ENCODE results near the gene SERPINA10.
"Not testable (repeated sequence)": the region's sequence is repeated elsewhere in the genome, so short reads cannot be mapped to it uniquely, and the experiment has no call there.

SERPINA10 gene

GRCh38 chr14:94278731-94279130, 14.3 kb downstream of the SERPINA10 start:
- no peak for DNase-seq

- not testable (repeated sequence) for DNase-seq
Measured at GRCh38 chr14:94276898-94277561, 16.0 kb downstream of the SERPINA10 start.

GRCh38 chr14:94269156-94269555, 23.9 kb downstream of the SERPINA10 start:
- no peak for DNase-seq

GRCh38 chr14:94268582-94268981, 24.5 kb downstream of the SERPINA10 start:
- DNase-seq, result not testable (repeated sequence)

- no peak for DNase-seq
Measured at GRCh38 chr14:94267352-94267751, 25.7 kb downstream of the SERPINA10 start.

GRCh38 chr14:94264195-94264594, 28.9 kb downstream of the SERPINA10 start:
- DNase-seq, result not testable (repeated sequence)

- DNase-seq, result no peak
Measured at GRCh38 chr14:94244182-94244581, 48.9 kb downstream of the SERPINA10 start.

GRCh38 chr14:94239406-94239805, 53.7 kb downstream of the SERPINA10 start:
- no peak for DNase-seq

GRCh38 chr14:94237983-94238382, 55.1 kb downstream of the SERPINA10 start:
- DNase-seq, result no peak

GRCh38 chr14:94237046-94237445, 56.0 kb downstream of the SERPINA10 start:
- no peak for DNase-seq

Data from CD4-positive, alpha-beta T cell treated with Interleukin-21 for 1 hour (primary cell).